GF-D8 (cell line): ENCODE data around the gene PARD3.

Experiments
- DNase-seq: peaks from one replicate; lab custom pipeline; 2025; lab: John Stamatoyannopoulos, UW

Gene PARD3

GRCh38 chr10:34824870-34825269, 9.8 kb upstream of the PARD3 start:
- DNase-seq = no peak

GRCh38 chr10:34821587-34822585, 6.8 kb upstream of the PARD3 start:
- no peak for DNase-seq

- DNase-seq = no peak
These were observed 2.5 kb upstream of the PARD3 start for GRCh38 chr10:34817586-34817985.

- DNase-seq = no peak
These were observed 2.0 kb upstream of the PARD3 start for GRCh38 chr10:34817054-34817453.

- no peak for DNase-seq
These were observed 1.5 kb upstream of the PARD3 start for GRCh38 chr10:34816501-34817002.

- no peak for DNase-seq
These were observed 995 bp upstream of the PARD3 start for GRCh38 chr10:34816085-34816496.

GRCh38 chr10:34814913-34815184, 247 bp downstream of the PARD3 start:
- DNase-seq = no peak

- DNase-seq = no peak
These were observed 728 bp downstream of the PARD3 start for GRCh38 chr10:34814223-34814912.

- no peak for DNase-seq
These were observed 1.4 kb downstream of the PARD3 start for GRCh38 chr10:34813626-34814222.

GRCh38 chr10:34812771-34813170, 2.3 kb downstream of the PARD3 start:
- DNase-seq = no peak

GRCh38 chr10:34811968-34812514, 3.1 kb downstream of the PARD3 start:
- no peak for DNase-seq

GRCh38 chr10:34811126-34811967, 3.7 kb downstream of the PARD3 start:
- DNase-seq = no peak

GRCh38 chr10:34809796-34810195, 5.3 kb downstream of the PARD3 start:
- DNase-seq = no peak

- no peak for DNase-seq
These were observed 6.0 kb downstream of the PARD3 start for GRCh38 chr10:34808801-34809745.

- DNase-seq = no peak
These were observed 6.8 kb downstream of the PARD3 start for GRCh38 chr10:34808336-34808735.

GRCh38 chr10:34804306-34804705, 10.8 kb downstream of the PARD3 start:
- DNase-seq = no peak

- no peak for DNase-seq
These were observed 12.4 kb downstream of the PARD3 start for GRCh38 chr10:34802692-34803091.

GRCh38 chr10:34801097-34801733, 13.9 kb downstream of the PARD3 start:
- no peak for DNase-seq

- no peak for DNase-seq
These were observed 14.5 kb downstream of the PARD3 start for GRCh38 chr10:34800624-34801023.

- no peak for DNase-seq
These were observed 16.4 kb downstream of the PARD3 start for GRCh38 chr10:34798654-34799053.
